NCI-H2227 (cell line): ENCODE results near the gene MORC3.
"Not testable (repeated sequence)": the region's sequence is repeated elsewhere in the genome, so short reads cannot be mapped to it uniquely, and the experiment has no call there.

Source experiments
- DNase-seq: peaks from one replicate; lab custom pipeline; 2025; ENCODE audit not compliant: unreplicated experiment; lab: John Stamatoyannopoulos, UW

MORC3 gene

GRCh38 chr21:36384885-36385232, 64.9 kb downstream of the MORC3 start:
- DNase-seq = peak; percentile 50

- DNase-seq = peak; percentile 90
These were observed 65.4 kb downstream of the MORC3 start, which contains the start of gene CHAF1B for GRCh38 chr21:36385233-36386030. TSS of gene CHAF1B (plus strand) at chr21:36385392. CDS start at chr21:36386137, 745 bp downstream.

GRCh38 chr21:36386031-36386642, 66.1 kb downstream of the MORC3 start:
- no peak for DNase-seq

- DNase-seq = no peak
These were observed 68.1 kb downstream of the MORC3 start for GRCh38 chr21:36388096-36388495.

GRCh38 chr21:36388835-36389234, 68.8 kb downstream of the MORC3 start:
- peak; percentile 45 for DNase-seq

GRCh38 chr21:36391649-36392048, 71.7 kb downstream of the MORC3 start:
- DNase-seq = not testable (repeated sequence)

GRCh38 chr21:36395353-36396111, 75.5 kb downstream of the MORC3 start:
- DNase-seq = no peak

GRCh38 chr21:36396325-36396724, 76.3 kb downstream of the MORC3 start:
- no peak for DNase-seq

- no peak for DNase-seq
These were observed 77.0 kb downstream of the MORC3 start for GRCh38 chr21:36396971-36397370.

- DNase-seq = no peak
These were observed 77.6 kb downstream of the MORC3 start for GRCh38 chr21:36397606-36398005.

GRCh38 chr21:36399736-36400135, 79.7 kb downstream of the MORC3 start:
- DNase-seq = not testable (repeated sequence)

GRCh38 chr21:36400719-36401118, 80.7 kb downstream of the MORC3 start:
- no peak for DNase-seq

- DNase-seq = no peak
These were observed 82.3 kb downstream of the MORC3 start for GRCh38 chr21:36402339-36402738.

- DNase-seq = no peak
These were observed 83.7 kb downstream of the MORC3 start for GRCh38 chr21:36403713-36404112.

- no peak for DNase-seq
These were observed 88.6 kb downstream of the MORC3 start for GRCh38 chr21:36408568-36408967.

GRCh38 chr21:36411301-36411700, 91.3 kb downstream of the MORC3 start:
- DNase-seq = no peak

GRCh38 chr21:36412916-36413315, 92.9 kb downstream of the MORC3 start:
- no peak for DNase-seq

GRCh38 chr21:36415375-36415774, 95.4 kb downstream of the MORC3 start:
- no peak for DNase-seq

- DNase-seq = no peak
These were observed 99.2 kb downstream of the MORC3 start for GRCh38 chr21:36419241-36419640.

- peak; percentile 77 for DNase-seq
These were observed 100.0 kb downstream of the MORC3 start for GRCh38 chr21:36419996-36420395.

GRCh38 chr21:36420571-36421339, 100.8 kb downstream of the MORC3 start:
- DNase-seq = no peak
